ENCODE data around the gene ARMH4. TPM values are rescaled to one million over a fixed set of nuclear protein-coding genes. Genes with fewer than 3 reads are reported as not detected.

Gene ARMH4
- total and polyA plus RNA-seq, 2 donors (not counting 1 experiment from before 2014, with no cell fraction given): not detected

- H3K4me2 ChIP-seq (replicated peaks; ENCODE audit: low read depth, low read length, poor library complexity, severe bottlenecking): no peak overlapping the region
- POLR2A ChIA-PET: no interaction called here
- CTCF ChIA-PET: no interaction called here
- no peak for TF ChIP-seq CTCF (IDR thresholded peaks at IDR 0.05)
- TF ChIP-seq EZH2 (IDR thresholded peaks at IDR 0.05; ENCODE audit: borderline replicate concordance, insufficient read depth, low read depth, low read length, poor library complexity, severe bottlenecking): no peak
- Mint-ChIP-seq H3K4me1 (no peaks in the 10 kb centered on the region), H3K9me3 (ENCODE audit: insufficient read depth) (no peaks in the 10 kb centered on the region), H3K4me3 (no peak overlapping the region), H3K27ac (no peak overlapping the region), H3K27me3 (peaks cover 3% of the 10 kb centered on the region)
- no CpG with 5 or more reads among the region's 2 CpGs for WGBS (ENCODE audit: insufficient coverage)
- no peak overlapping the region for H3K27ac ChIP-seq (ENCODE audit: low read length in 2 of 2)
- no peaks in the 10 kb centered on the region for H3K79me2 ChIP-seq (ENCODE audit: control insufficient read depth, insufficient read depth, low read length)
- H2AFZ ChIP-seq (ENCODE audit: insufficient read depth, low read depth, low read length, poor library complexity, severe bottlenecking): no peak overlapping the region
- no peak overlapping the region for H3K9ac ChIP-seq (ENCODE audit: low read length)
- DNase-seq: no peak
- H3K36me3 ChIP-seq (replicated peaks in 1 of 2; ENCODE audit: control extremely low read depth in 1 of 2, control insufficient read depth in 1 of 2, extremely low read depth in 1 of 2, insufficient read depth in 2 of 2, low read length in 1 of 2): no peaks in the 10 kb centered on the region
- ATAC-seq (ENCODE audit: low read depth): no peak
- H3K27me3 ChIP-seq (replicated peaks in 1 of 4; ENCODE audit: control extremely low read depth in 1 of 4, control insufficient read depth in 3 of 4, insufficient read depth in 4 of 4, low read length in 3 of 4): no peaks in the 10 kb centered on the region
- H3K9me3 ChIP-seq (ENCODE audit: control extremely low read depth in 1 of 3, control insufficient read depth in 2 of 3, insufficient read depth in 1 of 3, low read length in 2 of 3): no peaks in the 10 kb centered on the region
- no peaks in the 10 kb centered on the region for H3K4me1 ChIP-seq (ENCODE audit: control insufficient read depth in 2 of 2, insufficient read depth in 2 of 2, low read length in 2 of 2)
- H3K4me3 ChIP-seq (ENCODE audit: control extremely low read depth in 1 of 5, extremely low read depth in 1 of 5, insufficient read depth in 1 of 5, low read depth in 2 of 5, low read length in 4 of 5): no peak overlapping the region
- intact Hi-C loops (cut with micrococcal nuclease): no loop called here
- H4K20me1 ChIP-seq (ENCODE audit: control insufficient read depth, insufficient read depth, low read length, poor library complexity, severe bottlenecking): no peaks in the 10 kb centered on the region
Measured at GRCh38 chr14:58002618-58003017, 149.4 kb downstream of the ARMH4 start.

GRCh38 chr14:57999979-58000378 lies 152.0 kb downstream of the ARMH4 start:
- Mint-ChIP-seq H3K9me3 (ENCODE audit: insufficient read depth) (no peaks in the 10 kb centered on the region), H3K4me3 (no peak overlapping the region), H3K27me3 (peaks cover 3% of the 10 kb centered on the region), H3K4me1 (no peaks in the 10 kb centered on the region), H3K27ac (no peak overlapping the region)
- Histone ChIP-seq H3K4me2 (replicated peaks; ENCODE audit: low read depth, low read length, poor library complexity, severe bottlenecking) (no peak overlapping the region), H3K36me3 (replicated peaks in 1 of 2; ENCODE audit: control extremely low read depth in 1 of 2, control insufficient read depth in 1 of 2, extremely low read depth in 1 of 2, insufficient read depth in 2 of 2, low read length in 1 of 2) (no peaks in the 10 kb centered on the region), H4K20me1 (ENCODE audit: control insufficient read depth, insufficient read depth, low read length, poor library complexity, severe bottlenecking) (no peaks in the 10 kb centered on the region), H3K27me3 (replicated peaks in 1 of 4; ENCODE audit: control extremely low read depth in 1 of 4, control insufficient read depth in 3 of 4, insufficient read depth in 4 of 4, low read length in 3 of 4) (no peaks in the 10 kb centered on the region), H2AFZ (ENCODE audit: insufficient read depth, low read depth, low read length, poor library complexity, severe bottlenecking) (no peak overlapping the region), H3K27ac (ENCODE audit: low read length in 2 of 2) (no peak overlapping the region), H3K9me3 (ENCODE audit: control extremely low read depth in 1 of 3, control insufficient read depth in 2 of 3, insufficient read depth in 1 of 3, low read length in 2 of 3) (no peaks in the 10 kb centered on the region), H3K4me3 (ENCODE audit: control extremely low read depth in 1 of 5, extremely low read depth in 1 of 5, insufficient read depth in 1 of 5, low read depth in 2 of 5, low read length in 4 of 5) (no peak overlapping the region), H3K4me1 (ENCODE audit: control insufficient read depth in 2 of 2, insufficient read depth in 2 of 2, low read length in 2 of 2) (no peaks in the 10 kb centered on the region), H3K9ac (ENCODE audit: low read length) (no peak overlapping the region), H3K79me2 (ENCODE audit: control insufficient read depth, insufficient read depth, low read length) (no peaks in the 10 kb centered on the region)
- ChIA-PET CTCF (no interaction called here), POLR2A (no interaction called here)
- TF ChIP-seq EZH2 (IDR thresholded peaks at IDR 0.05; ENCODE audit: borderline replicate concordance, insufficient read depth, low read depth, low read length, poor library complexity, severe bottlenecking) (no peak), CTCF (IDR thresholded peaks at IDR 0.05) (no peak)
- intact Hi-C loops (cut with micrococcal nuclease): no loop called here
- DNase-seq (no peak), ATAC-seq (ENCODE audit: low read depth) (no peak)
- WGBS (ENCODE audit: insufficient coverage): no CpG with 5 or more reads among the region's 1 CpG

Data from B cell (primary cell).